SH-SY5Y (cell line): ENCODE results near the gene RNF157.

Experiments used
- GATA2 ChIP-seq: IDR thresholded peaks from 2 replicates; pipeline ENCODE4 v1.6.1; 2011; ENCODE audit warnings: mild to moderate bottlenecking, low read depth, low read length
- GATA3 ChIP-seq: IDR thresholded peaks from 2 replicates; pipeline ENCODE4 v1.6.1; 2011; ENCODE audit warnings: low read depth, mild to moderate bottlenecking, low read length, moderate library complexity

RNF157 gene

GRCh38 chr17:76131051-76131691, 109.1 kb downstream of the RNF157 start:
- TF ChIP-seq GATA2 = no peak
- no peak for TF ChIP-seq GATA3

- no peak for TF ChIP-seq GATA3
- no peak for TF ChIP-seq GATA2
These were observed 109.8 kb downstream of the RNF157 start for GRCh38 chr17:76130473-76130872.

- TF ChIP-seq GATA3 (no peak), GATA2 (no peak)
These were observed 114.4 kb downstream of the RNF157 start for GRCh38 chr17:76125922-76126321.

- no peak for TF ChIP-seq GATA3
- no peak for TF ChIP-seq GATA2
These were observed 115.0 kb downstream of the RNF157 start for GRCh38 chr17:76125391-76125675.

- TF ChIP-seq GATA2 (no peak), GATA3 (no peak)
These were observed 115.5 kb downstream of the RNF157 start for GRCh38 chr17:76124582-76125390.

- TF ChIP-seq GATA3 (no peak), GATA2 (no peak)
These were observed 116.3 kb downstream of the RNF157 start for GRCh38 chr17:76123749-76124581.

- TF ChIP-seq GATA2 (no peak), GATA3 (no peak)
These were observed 117.1 kb downstream of the RNF157 start for GRCh38 chr17:76123191-76123499.

GRCh38 chr17:76122431-76123190, 117.7 kb downstream of the RNF157 start:
- no peak for TF ChIP-seq GATA3
- no peak for TF ChIP-seq GATA2

GRCh38 chr17:76121932-76122430, 118.3 kb downstream of the RNF157 start:
- no peak for TF ChIP-seq GATA2
- TF ChIP-seq GATA3 = no peak

- TF ChIP-seq GATA2 (no peak), GATA3 (no peak)
These were observed 119.7 kb downstream of the RNF157 start for GRCh38 chr17:76120658-76121008.

GRCh38 chr17:76119409-76120371, 120.6 kb downstream of the RNF157 start:
- no peak for TF ChIP-seq GATA2
- no peak for TF ChIP-seq GATA3

GRCh38 chr17:76115138-76115754, 125.0 kb downstream of the RNF157 start:
- TF ChIP-seq GATA2 (no peak), GATA3 (no peak)

GRCh38 chr17:76111956-76112355, 128.3 kb downstream of the RNF157 start:
- TF ChIP-seq GATA2 (no peak), GATA3 (no peak)
